Activated CD4-positive, alpha-beta T cell treated with anti-CD3 and anti-CD28 coated beads, Interleukin-2, amount 50 U/mL, for 1 hour (primary cell): ENCODE results near the gene CATSPERE.

Source experiments
- DNase-seq: peaks from one replicate; pipeline ENCODE4 v3.0.0-alpha.2; 2020

The CATSPERE gene

GRCh38 chr1:244461245-244462071, at the start of gene CATSPERE:
Gene CATSPERE (plus strand): TSS chr1:244461273. CDS start chr1:244461430, 157 bp downstream.
- peak; percentile 63 for DNase-seq

- no peak for DNase-seq
Observed at GRCh38 chr1:244412176-244412575, 48.9 kb upstream of the CATSPERE start.

- no peak for DNase-seq
Observed at GRCh38 chr1:244413736-244414135, 47.3 kb upstream of the CATSPERE start.

DNA sequence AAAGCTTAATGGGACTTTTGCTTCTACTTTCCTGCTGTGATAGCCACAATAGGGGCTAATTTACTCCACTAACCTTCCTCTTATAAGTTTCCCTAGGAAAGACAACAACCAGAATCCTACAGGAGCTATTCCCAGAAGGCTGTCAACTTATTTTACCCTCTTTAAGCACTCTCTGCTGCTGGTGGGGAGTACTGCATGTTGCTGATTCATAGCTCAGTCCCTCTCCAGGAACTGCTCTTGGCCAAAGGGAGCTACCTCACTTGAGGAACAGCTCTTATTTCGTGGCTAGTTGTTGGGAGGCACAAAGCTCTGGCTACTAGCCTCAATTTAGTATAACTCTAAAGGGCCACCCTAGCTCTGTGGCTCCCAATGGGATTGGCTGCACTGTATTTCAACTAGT, 46.5 kb upstream of the CATSPERE start:
- no peak for DNase-seq

DNA sequence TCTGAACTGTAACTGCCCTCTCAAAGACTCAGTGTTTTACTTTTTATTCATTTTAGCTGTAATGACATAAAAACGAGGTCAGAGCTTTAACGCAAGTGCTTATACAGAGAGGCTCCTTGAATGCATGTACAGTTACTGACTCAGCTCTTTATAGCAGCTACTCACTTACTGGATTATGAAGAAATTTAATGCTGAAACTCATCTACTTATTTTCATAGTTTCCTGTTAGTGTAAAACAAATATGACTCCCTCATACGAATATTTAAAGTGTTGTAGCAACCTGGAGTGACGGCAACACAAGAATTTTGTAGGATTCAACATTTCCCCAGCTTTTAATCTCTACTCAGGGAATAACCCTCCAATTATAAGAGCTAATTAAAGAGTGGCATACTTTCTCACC, 42.0 kb upstream of the CATSPERE start:
- DNase-seq = no peak

DNA sequence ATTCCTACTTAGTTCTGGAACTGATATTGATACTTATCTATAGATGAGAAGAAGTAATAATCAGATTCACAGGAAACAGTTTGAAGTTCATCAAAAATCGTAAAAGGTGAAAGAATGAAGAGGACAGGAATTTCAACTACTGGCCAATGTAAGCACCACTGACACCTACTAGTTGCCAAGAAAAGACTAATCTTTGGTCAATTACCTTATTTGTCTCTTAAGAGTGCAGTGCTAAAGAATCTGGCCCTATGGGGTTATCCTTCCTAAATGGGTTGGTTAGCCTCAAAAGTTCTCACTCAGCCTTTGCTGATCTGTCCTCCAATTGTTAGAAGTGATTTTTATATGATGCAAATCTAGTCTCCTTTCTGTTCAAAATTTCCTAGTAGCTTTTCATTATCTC, 38.9 kb upstream of the CATSPERE start:
- no peak for DNase-seq

DNA sequence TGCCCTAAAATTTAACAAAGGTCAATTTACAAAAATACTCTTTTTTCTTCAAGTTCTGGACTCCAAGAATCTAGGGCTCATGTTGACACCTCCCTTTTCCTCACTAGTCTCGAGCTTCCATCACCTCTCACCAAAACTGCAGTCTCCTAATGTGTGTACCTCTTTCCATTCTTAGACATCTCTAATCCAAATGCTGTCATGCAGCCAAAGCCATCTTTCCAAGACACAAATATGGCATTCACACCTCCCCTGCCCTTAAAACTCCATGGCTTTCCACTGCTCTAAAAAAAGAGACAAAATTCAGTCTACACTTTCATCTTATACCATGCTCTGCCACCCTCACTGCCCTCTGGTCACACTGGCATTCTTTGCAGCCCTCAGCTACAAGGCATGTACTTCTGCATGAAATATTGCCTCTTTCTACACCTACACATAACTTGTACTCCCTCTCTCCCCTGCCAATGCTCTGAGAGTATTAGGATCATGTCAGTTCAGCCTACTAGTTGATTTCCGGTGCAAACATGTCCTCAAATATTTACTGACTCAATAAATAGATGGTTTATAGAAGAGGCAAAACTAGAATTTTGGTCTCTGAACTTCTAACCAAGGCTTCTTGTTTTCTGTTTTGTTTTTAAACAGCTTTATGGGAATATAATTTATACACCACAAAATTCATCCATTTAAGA, 36.3 kb upstream of the CATSPERE start:
- DNase-seq = no peak

GRCh38 chr1:244427647-244428046, 33.4 kb upstream of the CATSPERE start:
- DNase-seq = no peak

DNA sequence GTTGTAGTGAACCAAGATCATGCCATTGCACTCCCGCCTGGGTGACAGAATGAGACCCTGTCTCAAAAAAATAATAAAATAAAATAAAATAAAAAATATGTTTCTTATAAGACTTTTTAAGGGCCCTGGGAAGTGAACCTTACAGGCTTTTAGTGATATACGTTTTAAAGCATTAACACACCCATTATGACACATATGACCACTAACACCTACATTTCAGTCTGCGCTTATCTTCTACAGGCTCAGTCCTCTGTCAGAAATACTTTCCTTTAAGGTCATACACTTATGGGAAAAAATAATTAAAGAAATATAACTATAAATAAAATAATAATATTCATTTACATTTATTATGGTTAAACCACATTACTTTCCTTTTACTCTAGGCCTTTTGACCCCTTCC, 31.3 kb upstream of the CATSPERE start:
- DNase-seq = no peak

GRCh38 chr1:244431166-244431565, 29.9 kb upstream of the CATSPERE start:
- no peak for DNase-seq

GRCh38 chr1:244435562-244436205, 25.4 kb upstream of the CATSPERE start:
- no peak for DNase-seq

DNA sequence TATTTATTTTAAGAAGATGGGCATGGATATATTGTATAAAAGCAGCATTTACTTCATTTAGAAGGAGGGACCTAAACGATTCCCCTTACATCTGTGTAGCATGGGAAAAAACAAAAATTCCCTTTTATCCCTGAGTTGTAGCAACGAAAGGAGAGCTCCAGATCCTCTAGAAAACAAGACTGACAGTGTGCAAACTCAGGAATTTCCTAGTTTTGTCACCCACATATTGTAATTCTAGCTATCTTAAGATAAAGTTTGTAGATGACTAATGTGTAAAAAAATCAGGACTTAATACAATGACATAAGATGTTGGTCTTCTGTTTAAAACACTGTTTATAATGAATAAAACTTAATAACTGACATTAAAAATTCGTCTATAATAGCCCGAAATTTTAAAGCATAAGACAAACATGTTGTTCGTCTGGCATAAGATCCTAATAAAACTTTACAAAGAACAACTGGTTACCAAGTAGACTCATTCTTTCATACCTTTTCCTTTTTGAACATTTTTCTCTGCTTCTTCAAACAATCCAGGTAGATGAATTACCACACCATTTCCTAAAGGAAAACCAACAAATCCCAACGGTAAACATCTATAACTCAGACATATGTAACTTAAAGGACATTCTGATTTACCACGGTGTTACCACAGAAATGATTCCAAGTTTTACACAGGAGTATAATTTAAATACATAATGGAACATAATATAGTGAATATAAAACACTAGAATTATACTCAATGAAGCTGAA, 24.6 kb upstream of the CATSPERE start:
- no peak for DNase-seq

DNA sequence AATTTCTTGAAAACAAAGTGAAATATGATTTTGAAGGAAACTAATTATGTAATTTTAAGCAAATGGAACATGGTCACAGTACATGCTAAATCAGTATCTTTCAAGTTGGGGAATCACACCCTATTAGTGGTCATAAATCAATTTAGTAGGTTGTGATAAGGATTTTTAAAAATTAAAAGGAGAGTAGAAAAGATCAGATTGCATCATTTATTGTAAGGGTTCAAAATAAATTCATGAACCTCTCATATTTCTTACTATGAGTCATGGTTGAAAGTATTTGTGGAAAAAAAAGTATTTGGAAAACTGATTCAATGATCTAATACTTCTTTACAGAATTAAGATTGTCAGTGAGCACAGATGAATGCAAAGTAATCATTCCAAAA, 24.0 kb upstream of the CATSPERE start:
- no peak for DNase-seq

- DNase-seq = no peak
Observed at GRCh38 chr1:244439391-244440032, 21.6 kb upstream of the CATSPERE start.

DNA sequence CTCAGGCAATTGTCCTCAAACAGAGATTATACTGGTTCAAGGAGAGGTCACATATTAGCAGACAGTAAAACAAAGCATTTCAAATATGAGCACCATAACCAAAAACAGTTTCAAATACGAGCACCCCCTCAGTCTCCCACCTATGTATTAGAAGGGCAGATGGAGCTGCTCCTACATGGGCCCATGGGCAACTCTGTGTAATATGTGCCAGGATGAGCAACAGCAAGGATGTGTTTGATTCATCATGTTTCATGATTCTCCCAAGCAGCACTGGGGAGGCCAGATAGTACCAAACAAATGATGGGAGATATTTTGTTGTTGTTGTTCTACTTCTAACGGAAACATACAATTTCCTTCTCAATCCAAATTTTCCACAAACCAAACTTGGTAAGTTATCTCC, 18.2 kb upstream of the CATSPERE start:
- no peak for DNase-seq

DNA sequence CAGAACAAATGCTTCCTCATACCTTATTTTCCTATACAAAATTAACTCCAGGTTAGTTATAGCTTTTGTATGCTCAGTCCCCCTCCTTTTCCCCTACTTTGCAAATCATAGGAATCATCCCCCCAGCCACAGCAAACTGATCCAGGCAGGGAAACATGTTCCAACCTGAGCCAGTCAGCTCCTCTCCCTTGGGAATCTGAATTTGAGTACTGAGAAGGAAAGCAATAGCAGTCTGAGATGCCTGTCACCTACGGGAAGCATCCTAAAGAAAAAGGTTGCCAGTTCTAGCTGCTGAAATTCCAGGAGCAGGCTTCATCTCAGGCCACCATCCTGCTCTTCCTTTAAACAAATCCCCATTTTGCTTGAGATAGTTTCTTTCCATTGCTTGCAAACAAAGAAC, 16.2 kb upstream of the CATSPERE start:
- DNase-seq = no peak

DNA sequence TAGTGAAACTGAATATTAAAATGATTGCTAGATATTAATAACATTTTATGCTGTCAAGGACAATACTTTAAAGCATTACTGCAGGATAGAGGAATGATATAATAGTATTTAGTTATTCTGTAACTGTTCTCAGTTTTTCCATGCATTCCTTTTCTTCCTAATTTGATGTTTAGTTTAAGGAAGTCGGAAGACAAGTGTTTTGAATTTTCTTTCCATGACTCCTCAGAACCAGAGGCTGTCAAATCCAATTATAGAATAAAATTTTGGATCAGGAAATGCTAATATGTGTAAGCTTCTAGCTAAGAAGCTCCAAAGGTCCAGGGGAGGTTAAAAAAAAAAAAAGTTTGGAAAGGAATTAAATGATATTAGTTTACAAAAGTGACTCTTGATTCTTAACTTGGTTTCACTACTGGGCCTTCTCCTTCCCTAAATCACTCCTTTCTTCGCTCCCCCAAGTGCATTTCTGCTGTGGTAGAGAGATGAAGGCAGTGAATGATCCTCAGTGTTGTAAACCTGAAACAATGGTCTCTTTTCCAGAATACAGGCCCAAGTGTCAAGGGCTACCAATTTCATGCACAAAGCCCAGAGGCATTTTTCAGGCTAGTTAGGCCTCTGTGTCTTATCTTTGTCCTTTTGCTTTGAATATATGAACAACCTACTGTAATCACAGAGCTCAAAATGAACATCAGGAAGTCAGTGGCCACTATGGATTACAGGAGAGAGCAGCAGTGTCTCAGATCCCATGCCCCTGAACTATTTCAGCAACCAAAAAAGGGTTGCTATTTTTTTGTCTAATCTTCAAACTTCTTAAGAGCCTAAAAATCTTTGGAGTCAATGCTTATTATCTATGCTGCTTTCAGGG, 15.5 kb upstream of the CATSPERE start:
- no peak for DNase-seq

GRCh38 chr1:244447024-244447423, 14.0 kb upstream of the CATSPERE start:
- no peak for DNase-seq

- no peak for DNase-seq
Observed at GRCh38 chr1:244447552-244447951, 13.5 kb upstream of the CATSPERE start.

GRCh38 chr1:244448279-244449036, 12.6 kb upstream of the CATSPERE start:
- no peak for DNase-seq

DNA sequence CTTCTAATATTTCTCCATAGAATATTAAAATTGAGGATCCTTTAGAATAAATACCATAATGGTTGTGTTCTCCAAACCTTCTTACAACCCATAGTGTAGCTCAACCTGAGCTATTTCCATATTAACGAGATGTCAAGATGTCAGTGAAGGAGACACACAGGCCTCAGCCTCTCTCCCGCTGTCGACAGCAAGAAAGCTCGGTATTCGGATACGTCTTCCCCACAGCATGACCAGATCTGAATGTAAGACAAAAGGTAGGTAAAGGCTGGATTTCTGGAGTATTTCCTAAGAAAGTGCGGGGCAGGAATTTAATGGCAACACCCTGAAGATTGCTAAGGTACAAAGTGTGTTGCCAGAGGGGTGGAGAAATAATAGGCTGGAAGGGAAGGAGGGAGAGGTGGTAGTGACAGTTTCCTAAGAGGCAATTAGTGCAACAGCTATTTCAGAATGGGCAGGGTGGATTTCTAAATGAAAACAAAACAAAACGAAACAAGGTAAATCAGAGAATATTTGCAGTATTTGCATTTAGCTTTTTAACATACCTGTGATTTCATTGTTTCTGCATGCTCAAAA, 11.1 kb upstream of the CATSPERE start:
- DNase-seq = no peak
